WTC11 (cell line): ENCODE results near the gene DNAAF1.

ENCODE experiments used
- ATF3 ChIP-seq: sonication (generic); formaldehyde crosslinking; conservative IDR thresholded peaks from 2 replicates; pipeline ENCODE4 v1.8.1; 2022; ENCODE audit warnings: mild to moderate bottlenecking, missing genetic modification reagents
- ETV6 ChIP-seq: sonication (generic); formaldehyde crosslinking; IDR thresholded peaks from 2 replicates; pipeline ENCODE4 v1.8.1; 2022; ENCODE audit warnings: mild to moderate bottlenecking, missing genetic modification reagents
- ZNF121 ChIP-seq: sonication (generic); formaldehyde crosslinking; IDR thresholded peaks from 2 replicates; pipeline ENCODE4 v1.8.0; 2023; ENCODE audit warnings: missing genetic modification reagents

- no peak for TF ChIP-seq ZNF121
- TF ChIP-seq ATF3 (CRISPR knock-in tag): no peak
- TF ChIP-seq ETV6 (CRISPR knock-in tag): no peak
These were observed 37.2 kb upstream of the DNAAF1 start for GRCh38 chr16:84107921-84108320.
